22Rv1 (cell line): ENCODE measurements around the gene GET3.

Source experiments
- H3K27ac ChIP-seq: fragments of 450-650 bp; 2 replicates; pipeline ENCODE4 v1.5.1; 2017
- ZFX ChIP-seq: fragments of 450-650 bp; IDR thresholded peaks from 2 replicates; pipeline ENCODE4 v1.6.1; 2017; ENCODE audit warnings: antibody characterized with exemption, borderline replicate concordance
- TF ChIP-seq, protein P1 (sequence below): fragments of 450-650 bp; IDR thresholded peaks from 2 replicates; pipeline ENCODE4 v1.5.1; 2017; ENCODE audit warnings: mild to moderate bottlenecking

GET3 gene

DNA sequence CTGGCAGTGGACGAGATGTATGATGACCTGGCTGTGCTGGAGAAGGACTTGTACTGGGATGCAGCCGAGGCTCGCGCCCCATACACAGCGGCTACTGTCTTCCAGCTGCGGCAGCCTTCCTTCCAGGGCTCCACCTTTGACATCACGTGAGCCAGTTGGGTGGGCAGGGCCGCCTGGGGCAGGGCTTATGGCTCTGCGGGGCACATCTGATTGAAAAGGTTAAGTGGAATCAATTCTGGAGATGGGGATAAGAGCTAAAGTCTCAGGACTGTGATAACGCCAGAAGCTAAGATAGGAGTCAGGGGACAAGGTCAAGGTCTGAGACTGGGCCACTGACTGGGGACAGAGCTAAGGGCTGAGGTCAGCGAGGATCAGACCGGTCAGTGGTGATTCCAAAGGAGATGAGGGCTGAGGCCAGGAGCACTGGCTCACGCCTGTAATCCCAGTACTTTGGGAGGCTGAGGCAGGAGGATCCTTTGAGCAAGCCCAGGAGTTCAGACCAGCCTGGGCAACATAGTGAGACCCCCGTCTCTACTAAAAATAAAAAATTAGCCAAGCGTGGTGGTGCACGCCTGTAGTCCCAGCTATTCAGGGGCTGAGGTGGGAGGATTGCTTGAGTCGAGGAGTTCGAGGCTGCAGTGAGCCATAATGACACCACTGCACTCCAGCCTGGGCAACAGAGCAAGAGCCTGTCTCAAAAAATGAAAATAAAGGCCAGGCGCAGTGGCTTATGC lies 19.0 kb downstream of the GET3 start:
- no peak for TF ChIP-seq ZFX
- TF ChIP-seq, protein P1, sequence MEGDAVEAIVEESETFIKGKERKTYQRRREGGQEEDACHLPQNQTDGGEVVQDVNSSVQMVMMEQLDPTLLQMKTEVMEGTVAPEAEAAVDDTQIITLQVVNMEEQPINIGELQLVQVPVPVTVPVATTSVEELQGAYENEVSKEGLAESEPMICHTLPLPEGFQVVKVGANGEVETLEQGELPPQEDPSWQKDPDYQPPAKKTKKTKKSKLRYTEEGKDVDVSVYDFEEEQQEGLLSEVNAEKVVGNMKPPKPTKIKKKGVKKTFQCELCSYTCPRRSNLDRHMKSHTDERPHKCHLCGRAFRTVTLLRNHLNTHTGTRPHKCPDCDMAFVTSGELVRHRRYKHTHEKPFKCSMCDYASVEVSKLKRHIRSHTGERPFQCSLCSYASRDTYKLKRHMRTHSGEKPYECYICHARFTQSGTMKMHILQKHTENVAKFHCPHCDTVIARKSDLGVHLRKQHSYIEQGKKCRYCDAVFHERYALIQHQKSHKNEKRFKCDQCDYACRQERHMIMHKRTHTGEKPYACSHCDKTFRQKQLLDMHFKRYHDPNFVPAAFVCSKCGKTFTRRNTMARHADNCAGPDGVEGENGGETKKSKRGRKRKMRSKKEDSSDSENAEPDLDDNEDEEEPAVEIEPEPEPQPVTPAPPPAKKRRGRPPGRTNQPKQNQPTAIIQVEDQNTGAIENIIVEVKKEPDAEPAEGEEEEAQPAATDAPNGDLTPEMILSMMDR: no peak
- no peak overlapping the region for H3K27ac ChIP-seq

DNA sequence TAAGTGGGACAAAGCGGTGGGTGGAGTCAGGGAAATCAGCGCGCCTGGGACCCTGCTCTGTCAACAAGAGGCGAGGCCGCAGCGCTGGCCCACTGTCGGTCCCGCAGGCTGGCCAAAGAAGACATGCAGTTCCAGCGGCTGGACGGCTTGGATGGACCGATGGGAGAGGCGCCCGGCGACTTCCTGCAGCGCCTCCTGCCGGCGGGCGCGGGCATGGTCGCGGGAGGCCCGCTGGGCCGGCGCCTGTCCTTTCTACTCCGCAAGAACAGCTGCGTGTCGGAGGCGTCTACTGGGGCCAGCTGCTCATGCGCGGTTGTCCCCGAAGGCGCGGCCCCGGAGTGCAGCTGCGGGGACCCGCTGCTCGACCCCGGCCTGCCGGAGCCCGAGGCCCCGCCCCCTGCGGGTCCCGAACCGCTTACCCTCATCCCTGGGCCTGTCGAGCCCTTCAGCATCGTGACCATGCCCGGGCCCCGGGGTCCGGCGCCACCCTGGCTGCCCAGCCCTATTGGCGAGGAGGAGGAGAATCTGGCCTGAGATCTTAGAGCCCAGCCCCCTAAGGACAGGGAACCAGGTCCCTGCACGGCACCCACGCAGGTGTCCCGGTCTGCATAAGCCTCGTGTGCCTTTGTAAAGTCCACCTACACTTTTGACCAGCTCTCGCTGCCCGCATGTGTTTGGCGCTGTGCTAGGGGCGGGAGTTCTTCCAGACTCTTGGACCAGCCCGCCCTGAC lies 20.4 kb downstream of the GET3 start:
- no peak overlapping the region; the same call in 1 of the 2 replicates for H3K27ac ChIP-seq
- TF ChIP-seq, protein P1: peak; percentile 98
- TF ChIP-seq ZFX: no peak

DNA sequence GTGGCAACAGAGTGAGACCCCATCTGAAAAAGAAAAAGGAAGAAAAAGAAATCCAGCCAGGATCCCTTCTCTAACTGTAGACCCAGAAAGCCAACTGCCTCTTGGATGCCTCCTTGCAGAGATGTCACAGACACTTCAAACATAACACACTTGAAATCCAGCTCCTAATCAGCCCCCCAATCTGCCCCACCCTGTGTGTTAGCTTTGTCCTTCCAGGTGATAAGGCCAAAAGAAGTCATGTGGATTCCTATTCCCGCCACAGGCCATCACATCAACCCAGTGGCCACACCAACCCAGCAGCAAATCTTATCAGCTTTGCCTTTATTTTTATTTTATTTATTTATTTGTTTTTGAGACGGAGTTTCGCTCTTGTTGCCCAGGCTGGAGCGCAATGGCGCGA lies 22.4 kb downstream of the GET3 start:
- H3K27ac ChIP-seq: peak overlapping the region; percentile 23; the same call in 1 of the 2 replicates
- no peak for TF ChIP-seq ZFX
- TF ChIP-seq, protein P1: no peak

DNA sequence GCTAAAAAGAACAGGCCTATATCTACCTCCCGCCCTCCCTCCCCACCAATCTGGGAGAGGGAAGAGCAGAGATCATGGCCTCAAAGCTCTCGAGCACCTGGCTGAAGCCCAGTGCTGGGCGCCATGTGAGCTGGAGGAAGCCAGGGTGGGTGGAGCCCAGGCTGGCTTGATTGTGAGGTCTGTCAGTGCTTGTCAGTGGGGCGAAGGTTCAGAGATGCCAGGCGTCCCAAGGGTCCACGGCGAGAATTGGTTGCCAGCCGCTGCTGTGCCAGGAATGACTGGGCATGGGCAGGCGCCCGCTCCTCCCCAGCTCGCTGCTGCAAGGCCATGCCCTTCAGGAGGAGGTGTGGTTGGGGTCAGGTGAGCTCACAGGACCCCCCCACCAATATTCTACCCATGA lies 25.8 kb downstream of the GET3 start:
- TF ChIP-seq, protein P1: no peak
- no peak for TF ChIP-seq ZFX

DNA sequence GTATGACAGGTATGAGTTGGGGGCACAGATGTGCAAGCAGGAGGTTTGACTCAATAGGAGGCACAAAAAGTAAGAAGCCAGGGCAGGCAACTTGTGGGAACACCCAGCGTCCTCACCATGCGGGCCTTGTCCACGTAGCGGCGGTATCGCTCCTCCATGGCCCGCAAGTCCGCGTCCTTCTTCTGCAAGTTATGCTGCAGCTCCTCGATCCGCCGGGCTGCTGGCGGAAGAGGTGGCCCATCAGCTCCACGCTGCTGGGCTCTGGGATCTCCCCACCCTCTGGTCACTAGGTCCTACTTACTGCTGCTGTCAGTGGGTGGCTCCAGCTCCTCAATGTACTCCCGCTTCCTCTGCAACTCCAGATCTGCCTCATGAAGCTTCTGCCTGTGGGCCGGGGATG lies 27.4 kb downstream of the GET3 start:
- H3K27ac ChIP-seq: no peak overlapping the region
- TF ChIP-seq ZFX: no peak
- TF ChIP-seq, protein P1: no peak

More for the DNA sequence above, 25.8 kb downstream of the GET3 start:
- H3K27ac ChIP-seq: no peak overlapping the region

DNA sequence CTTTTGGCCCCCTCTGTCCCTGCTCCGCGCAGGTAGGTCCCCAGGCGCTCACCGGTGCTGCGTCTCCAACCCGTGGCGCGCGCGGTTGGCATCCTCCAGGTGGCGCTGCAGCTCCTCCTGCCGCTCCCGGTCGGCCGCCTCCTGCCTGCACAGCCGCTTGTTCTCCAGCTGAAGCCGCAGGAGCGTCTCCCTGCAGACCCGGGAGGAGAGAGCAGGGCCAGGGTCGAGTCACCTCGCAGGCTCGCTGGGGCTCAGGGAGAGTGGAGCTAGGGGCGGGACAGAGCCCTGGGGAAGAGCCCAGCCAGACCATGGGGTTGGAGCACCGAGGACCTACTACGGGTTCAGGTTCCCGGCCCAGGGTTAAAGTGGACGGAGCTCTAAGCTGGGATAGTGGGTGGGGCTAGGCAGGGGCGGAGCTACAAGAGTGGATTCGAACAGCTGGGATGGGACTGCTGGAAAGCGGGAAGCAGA lies 28.8 kb downstream of the GET3 start:
- H3K27ac ChIP-seq: peak overlapping the region; percentile 60
- TF ChIP-seq, protein P1: peak; percentile 98
- no peak for TF ChIP-seq ZFX

DNA sequence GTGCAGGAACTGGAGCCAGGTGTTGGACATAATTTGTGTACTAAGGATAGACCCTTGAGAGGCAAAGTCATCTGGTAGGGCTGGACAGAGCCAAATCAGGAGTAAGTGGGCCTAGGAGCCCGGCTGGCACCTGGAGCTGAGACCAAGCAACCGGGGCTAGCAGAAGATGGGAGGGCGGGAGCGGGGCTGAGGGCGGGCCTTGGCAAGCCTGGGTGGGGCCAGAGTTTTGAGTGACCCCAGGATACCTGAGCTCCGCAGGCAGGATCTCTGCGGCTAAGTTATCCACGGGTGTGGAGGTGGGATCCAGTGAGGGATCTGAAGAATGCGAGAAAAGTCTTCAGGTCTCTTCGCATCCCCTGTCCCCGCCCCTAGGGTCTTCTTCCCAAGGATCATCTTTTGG lies 29.9 kb downstream of the GET3 start:
- H3K27ac ChIP-seq: peak overlapping the region; percentile 60; the same call in 1 of the 2 replicates
- no peak for TF ChIP-seq ZFX
- TF ChIP-seq, protein P1: no peak
